Neural progenitor cell (in vitro differentiated cells): Measurements from ENCODE around the gene GRAPL. TPM values are rescaled to one million over a fixed set of nuclear protein-coding genes. Genes with fewer than 3 reads are reported as not detected.
A peak's percentile ranks its signal among the peaks of the same experiment; 100 is the strongest.
"Not testable (repeated sequence)": the region's sequence is repeated elsewhere in the genome, so short reads cannot be mapped to it uniquely, and the experiment has no call there.

Source experiments
- DNase-seq: peaks from one replicate; pipeline ENCODE4 v3.0.0-alpha.2; 2016; ENCODE audit warnings: low spot score
- H2AFZ ChIP-seq: fragments of 200-600 bp; sonication (generic); replicated peaks from 2 replicates; pipeline ENCODE4 v1.6.1; 2016; ENCODE audit warnings: antibody characterized with exemption
- H3F3A ChIP-seq: fragments of 200-600 bp; sonication (generic); 2 replicates; pipeline ENCODE4 v1.6.1; 2016; ENCODE audit warnings: antibody characterized with exemption, low read depth
- H3K27ac ChIP-seq: fragments of 200-600 bp; sonication (generic); 2 replicates; pipeline ENCODE4 v1.5.1; 2016; ENCODE audit warnings: mild to moderate bottlenecking
- H3K27me3 ChIP-seq: fragments of 200-600 bp; sonication (generic); 2 replicates; pipeline ENCODE4 v1.6.1; 2016; ENCODE audit warnings: mild to moderate bottlenecking, moderate library complexity
- H3K36me3 ChIP-seq: fragments of 200-600 bp; sonication (generic); 2 replicates; pipeline ENCODE4 v1.5.1; 2016
- H3K4me1 ChIP-seq: fragments of 200-600 bp; sonication (generic); 2 replicates; pipeline ENCODE4 v1.6.1; 2016; ENCODE audit warnings: mixed run types
- H3K4me2 ChIP-seq: fragments of 200-600 bp; sonication (generic); 2 replicates; pipeline ENCODE4 v1.6.1; 2016
- H3K4me3 ChIP-seq: fragments of 200-600 bp; sonication (generic); 2 replicates; pipeline ENCODE4 v1.5.1; 2016
- H3K79me2 ChIP-seq: fragments of 200-600 bp; sonication (generic); 2 replicates; pipeline ENCODE4 v1.6.1; 2016; ENCODE audit warnings: low read depth
- H3K9ac ChIP-seq: fragments of 200-600 bp; sonication (generic); 2 replicates; pipeline ENCODE4 v1.6.1; 2016
- H3K9me3 ChIP-seq: fragments of 200-600 bp; sonication (generic); 2 replicates; pipeline ENCODE4 v1.5.1; 2016; ENCODE audit warnings: low read depth
- H4K20me1 ChIP-seq: fragments of 200-600 bp; sonication (generic); 2 replicates; pipeline ENCODE4 v1.6.1; 2016; ENCODE audit warnings: low read depth
- H3K27ac Mint-ChIP-seq: 3 replicates; pipeline ENCODE4 v1.8.0; 2021; ENCODE audit warnings: mixed read lengths
- H3K27me3 Mint-ChIP-seq: 2 replicates; pipeline ENCODE4 v1.8.0; 2022; ENCODE audit warnings: low read depth, mild to moderate bottlenecking, inconsistent platforms, moderate library complexity, mixed read lengths; ENCODE audit not compliant: insufficient read depth
- H3K36me3 Mint-ChIP-seq: 3 replicates; pipeline ENCODE4 v1.8.0; 2021; ENCODE audit warnings: mixed read lengths
- H3K4me1 Mint-ChIP-seq: 3 replicates; pipeline ENCODE4 v1.8.0; 2021; ENCODE audit warnings: mixed read lengths
- H3K4me3 Mint-ChIP-seq: 3 replicates; pipeline ENCODE4 v1.8.0; 2021; ENCODE audit warnings: mild to moderate bottlenecking, moderate library complexity, mixed read lengths
- H3K9me3 Mint-ChIP-seq: 3 replicates; pipeline ENCODE4 v1.8.0; 2020; ENCODE audit warnings: mixed read lengths
- CTCF ChIP-seq: fragments of 200-600 bp; sonication (generic); IDR thresholded peaks from 2 replicates; pipeline ENCODE4 v1.5.1; 2017; ENCODE audit warnings: antibody characterized with exemption, mild to moderate bottlenecking
- total RNA-seq: library from RNA; depleted of rRNA; stranded (reverse); fragments of >200 nt; gene quantifications from 2 replicates; pipeline ENCODE4 v1.2.3, GENCODE V29; 2015; ENCODE audit warnings: low replicate concordance

The GRAPL gene
- total RNA-seq, 1 donor from 2014 or later = not detected

- DNase-seq, H3K36me3 ChIP-seq: not testable (repeated sequence)
Measured at GRCh38 chr17:19110189-19111097, 16.9 kb upstream of the GRAPL start.

GRCh38 chr17:19111111-19111711 lies 16.2 kb upstream of the GRAPL start:
- Histone ChIP-seq H3K4me2 (peak overlapping the region; percentile 42), H3K4me3 (peak overlapping the region; percentile 40)
- peak overlapping the region; percentile 75 for H3K4me3 Mint-ChIP-seq
- not testable (repeated sequence) for H3K36me3 ChIP-seq, H3K27me3 Mint-ChIP-seq, H3K4me1 ChIP-seq, H3F3A ChIP-seq, H2AFZ ChIP-seq, H3K27me3 ChIP-seq, H4K20me1 ChIP-seq, H3K79me2 ChIP-seq, H3K27ac ChIP-seq, H3K27ac Mint-ChIP-seq, H3K9me3 ChIP-seq, H3K36me3 Mint-ChIP-seq, H3K9me3 Mint-ChIP-seq, H3K4me1 Mint-ChIP-seq, H3K9ac ChIP-seq
- peak; percentile 31 for TF ChIP-seq CTCF
- DNase-seq = peak; percentile 63

More at GRCh38 chr17:19110189-19111097, 16.9 kb upstream of the GRAPL start:
- not testable (repeated sequence) for H2AFZ ChIP-seq, H3F3A ChIP-seq, H4K20me1 ChIP-seq, H3K4me3 ChIP-seq, H3K9me3 Mint-ChIP-seq, H3K27me3 Mint-ChIP-seq, H3K27ac Mint-ChIP-seq, H3K4me2 ChIP-seq, H3K79me2 ChIP-seq, H3K4me1 ChIP-seq, H3K4me3 Mint-ChIP-seq, H3K9ac ChIP-seq, H3K27ac ChIP-seq, H3K36me3 Mint-ChIP-seq, H3K9me3 ChIP-seq, H3K4me1 Mint-ChIP-seq, H3K27me3 ChIP-seq

DNA sequence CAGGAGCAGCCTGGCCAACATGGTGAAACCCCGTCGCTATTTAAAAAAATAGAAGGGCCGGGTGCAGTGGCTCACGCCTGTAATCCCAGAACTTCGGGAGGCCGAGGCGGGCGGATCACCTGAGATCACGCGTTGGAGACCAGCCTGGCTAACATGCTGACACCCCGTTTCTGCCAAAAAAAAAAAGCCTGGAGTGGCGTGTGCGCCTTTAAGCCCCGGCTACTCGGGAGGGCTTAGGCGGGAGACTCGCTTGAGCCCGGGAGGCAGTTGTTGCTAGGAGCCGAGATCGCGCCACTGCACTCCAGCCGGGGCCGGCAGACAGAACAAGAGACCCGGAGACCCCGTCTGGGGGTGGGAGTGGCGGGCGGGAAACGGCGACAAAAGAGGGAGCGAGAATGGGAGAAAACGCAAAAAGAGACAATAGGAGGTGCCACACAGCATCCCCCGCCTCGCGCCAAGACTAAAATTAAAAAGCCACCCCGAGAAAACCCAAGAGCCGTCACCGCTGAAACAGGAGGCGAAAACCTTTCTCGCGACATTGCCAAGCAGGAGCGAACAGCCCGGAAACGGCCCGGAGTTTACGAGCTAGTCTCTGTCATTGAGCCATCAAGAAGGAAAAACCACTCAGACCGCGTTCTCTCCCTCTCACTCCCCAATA lies 15.5 kb upstream of the GRAPL start:
- H3K4me3 ChIP-seq, H3K9me3 Mint-ChIP-seq, H3K27me3 Mint-ChIP-seq, H3K27me3 ChIP-seq, H3K4me2 ChIP-seq, H3K9ac ChIP-seq, H3K4me1 ChIP-seq, H3K4me1 Mint-ChIP-seq, H4K20me1 ChIP-seq, H3K27ac Mint-ChIP-seq, H3K36me3 Mint-ChIP-seq, H3K79me2 ChIP-seq, H3K9me3 ChIP-seq, H3F3A ChIP-seq, H2AFZ ChIP-seq, H3K36me3 ChIP-seq, H3K27ac ChIP-seq: not testable (repeated sequence)
- peak overlapping the region; percentile 67 for H3K4me3 Mint-ChIP-seq
- peak; percentile 75 for DNase-seq

DNA sequence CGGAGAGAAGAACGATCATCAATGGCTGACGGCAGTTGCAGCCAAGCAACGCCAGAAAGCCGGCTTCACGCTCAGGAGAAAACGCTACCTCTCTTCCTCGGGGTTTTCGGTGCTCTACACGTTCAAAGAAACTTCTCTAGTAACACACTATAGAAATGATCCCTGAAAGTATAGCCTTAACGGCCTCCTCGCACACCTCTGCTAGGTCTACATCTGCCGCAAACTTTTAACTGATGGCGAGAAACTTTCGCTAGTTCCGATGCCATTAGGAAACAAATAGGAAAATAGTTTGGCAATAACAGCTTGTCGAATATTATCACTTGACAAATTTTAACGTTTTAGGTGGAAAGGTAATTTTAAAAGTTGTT lies 14.9 kb upstream of the GRAPL start:
- peak; percentile 31 for DNase-seq
- H3K9me3 Mint-ChIP-seq, H3K36me3 ChIP-seq, H3K79me2 ChIP-seq, H3K9me3 ChIP-seq, H3K4me2 ChIP-seq, H3K27ac ChIP-seq, H3K4me3 ChIP-seq, H3F3A ChIP-seq, H3K4me1 Mint-ChIP-seq, H3K27ac Mint-ChIP-seq, H2AFZ ChIP-seq, H3K36me3 Mint-ChIP-seq, H3K27me3 ChIP-seq, H3K4me1 ChIP-seq, H3K4me3 Mint-ChIP-seq, H3K27me3 Mint-ChIP-seq, H3K9ac ChIP-seq, H4K20me1 ChIP-seq: not testable (repeated sequence)

GRCh38 chr17:19118695-19119094 lies 8.7 kb upstream of the GRAPL start:
- H3K27me3 ChIP-seq, DNase-seq, H3K4me1 ChIP-seq, H3K4me2 ChIP-seq, H3K79me2 ChIP-seq, H3K9me3 Mint-ChIP-seq, H3K36me3 ChIP-seq, H3K36me3 Mint-ChIP-seq, H4K20me1 ChIP-seq, H2AFZ ChIP-seq, H3F3A ChIP-seq, H3K4me3 ChIP-seq, H3K4me1 Mint-ChIP-seq, H3K27ac Mint-ChIP-seq, H3K4me3 Mint-ChIP-seq, H3K9ac ChIP-seq, H3K27ac ChIP-seq, H3K9me3 ChIP-seq, H3K27me3 Mint-ChIP-seq: not testable (repeated sequence)

DNA sequence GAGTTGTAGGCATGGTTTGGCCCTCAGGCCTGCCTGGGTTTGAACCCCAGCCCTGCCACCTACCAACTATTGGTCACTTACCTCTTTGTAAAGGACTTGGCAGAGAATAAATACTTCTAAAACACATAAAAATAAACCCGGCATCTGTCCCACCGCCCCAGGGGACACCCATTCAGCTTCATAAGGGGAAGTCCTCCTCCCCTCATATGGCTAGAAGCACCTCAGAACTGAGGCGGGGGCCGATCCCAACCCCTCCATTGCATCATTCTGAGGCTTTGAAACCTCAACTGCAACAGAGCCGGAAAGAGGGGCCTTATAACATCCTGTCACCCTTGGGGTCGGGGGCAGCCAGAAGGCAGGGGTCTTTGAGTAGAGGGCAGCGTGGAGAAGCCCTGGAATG lies 2.1 kb upstream of the GRAPL start:
- not testable (repeated sequence) for H3K4me1 ChIP-seq, H3K36me3 Mint-ChIP-seq, H3K4me3 ChIP-seq, H4K20me1 ChIP-seq, H3K36me3 ChIP-seq, H2AFZ ChIP-seq, H3K9ac ChIP-seq, H3K27me3 ChIP-seq, H3K79me2 ChIP-seq, H3K27ac Mint-ChIP-seq, H3K4me1 Mint-ChIP-seq, H3K27ac ChIP-seq, DNase-seq, H3F3A ChIP-seq, H3K9me3 Mint-ChIP-seq, H3K9me3 ChIP-seq, H3K4me3 Mint-ChIP-seq, H3K27me3 Mint-ChIP-seq, H3K4me2 ChIP-seq

- not testable (repeated sequence) for H3K4me1 Mint-ChIP-seq, H3K79me2 ChIP-seq, H3K27me3 ChIP-seq, H3K9me3 ChIP-seq, H3K4me1 ChIP-seq, H3K4me3 Mint-ChIP-seq, H3K27ac ChIP-seq, H4K20me1 ChIP-seq, H3K4me3 ChIP-seq, DNase-seq, H3F3A ChIP-seq, H3K36me3 Mint-ChIP-seq, H3K36me3 ChIP-seq, H3K27me3 Mint-ChIP-seq, H3K9me3 Mint-ChIP-seq, H2AFZ ChIP-seq, H3K4me2 ChIP-seq, H3K9ac ChIP-seq, H3K27ac Mint-ChIP-seq
Measured at GRCh38 chr17:19129500-19129899, 2.1 kb downstream of the GRAPL start.
